ENCODE results near the gene ATP6V0B.

The ATP6V0B gene

DNA sequence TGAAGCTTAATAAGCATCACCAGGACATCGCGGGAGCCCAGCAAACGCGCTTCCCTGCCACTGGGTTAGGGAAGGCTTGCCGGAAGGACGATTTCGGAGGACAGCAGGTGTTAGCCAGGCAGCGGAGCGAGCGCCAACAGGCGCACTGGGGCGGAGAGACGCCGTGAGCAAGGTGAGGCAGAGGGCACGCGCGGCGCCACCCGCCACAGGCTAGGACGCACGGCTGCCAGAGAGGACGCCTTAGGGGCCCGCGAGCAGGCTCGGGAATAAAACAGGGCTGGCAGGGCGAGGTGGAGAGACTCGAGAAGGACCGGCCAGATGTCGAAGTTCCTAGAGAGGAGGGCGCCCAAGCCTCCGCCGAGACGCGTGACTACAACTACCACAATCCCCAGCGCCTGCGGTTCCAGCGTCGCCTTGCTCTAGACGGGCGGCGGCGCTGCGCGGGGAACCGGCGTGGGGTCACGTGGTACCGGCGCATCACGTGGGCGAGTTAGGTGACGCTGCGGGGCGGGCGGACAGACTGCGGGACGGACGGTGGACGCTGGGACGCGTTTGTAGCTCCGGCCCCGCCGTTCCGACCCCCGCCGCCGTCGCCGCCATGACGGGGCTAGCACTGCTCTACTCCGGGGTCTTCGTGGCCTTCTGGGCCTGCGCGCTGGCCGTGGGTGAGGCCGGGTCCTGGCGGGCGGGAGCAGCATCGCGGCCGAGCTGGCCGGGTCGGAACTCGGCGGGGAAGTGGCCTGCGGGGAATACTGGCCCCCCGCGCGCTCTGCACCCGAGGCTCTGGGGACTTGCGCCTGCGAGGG, at the start of gene ATP6V0B:
ATP6V0B (plus strand) TSS at position 518 of the 806 bp plus-strand sequence; CDS start at position 599, 81 bp downstream.
- FAIRE-seq, result no peak

DNA sequence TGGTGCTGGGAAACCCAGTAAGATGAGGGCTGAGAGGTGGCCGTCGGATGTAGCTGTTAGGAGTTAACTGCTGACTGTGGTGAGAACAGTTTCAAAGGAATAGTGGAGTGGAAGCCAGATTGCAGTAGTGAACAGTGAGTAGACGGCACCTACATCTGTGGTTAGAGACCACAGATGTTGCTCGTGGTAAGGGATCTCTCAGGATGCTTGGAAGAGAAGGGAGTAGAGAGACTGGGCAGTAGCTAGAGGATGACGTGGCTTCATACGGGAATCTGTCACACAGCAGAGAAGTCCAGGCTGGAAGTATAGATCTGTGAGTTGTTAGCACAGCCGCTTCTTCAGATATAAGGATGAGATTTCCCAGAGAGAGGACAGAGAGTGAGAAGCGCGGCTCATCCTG, 48.9 kb upstream of the ATP6V0B start:
- no peak for FAIRE-seq

DNA sequence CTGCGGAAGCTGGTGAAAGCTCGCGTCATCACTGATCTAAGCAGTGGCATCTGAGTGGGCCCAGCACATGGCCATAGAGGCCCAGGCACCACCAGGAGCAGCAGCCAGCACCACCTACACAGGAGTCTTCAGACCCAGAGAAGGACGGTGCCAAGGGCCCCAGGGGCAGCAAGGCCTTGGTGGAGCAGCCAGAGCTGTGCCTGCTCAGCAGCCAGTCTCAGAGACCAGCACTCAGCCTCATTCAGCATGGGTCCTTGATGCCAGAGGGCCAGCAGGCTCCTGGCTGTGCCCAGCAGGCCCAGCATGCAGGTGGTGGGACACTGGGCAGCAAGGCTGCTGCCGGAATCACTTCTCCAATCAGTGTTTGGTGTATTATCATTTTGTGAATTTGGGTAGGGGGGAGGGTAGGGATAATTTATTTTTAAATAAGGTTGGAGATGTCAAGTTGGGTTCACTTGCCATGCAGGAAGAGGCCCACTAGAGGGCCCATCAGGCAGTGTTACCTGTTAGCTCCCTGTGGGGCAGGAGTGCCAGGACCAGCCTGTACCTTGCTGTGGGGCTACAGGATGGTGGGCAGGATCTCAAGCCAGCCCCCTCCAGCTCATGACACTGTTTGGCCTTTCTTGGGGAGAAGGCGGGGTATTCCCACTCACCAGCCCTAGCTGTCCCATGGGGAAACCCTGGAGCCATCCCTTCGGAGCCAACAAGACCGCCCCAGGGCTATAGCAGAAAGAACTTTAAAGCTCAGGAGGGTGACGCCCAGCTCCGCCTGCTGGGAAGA, 44.4 kb upstream of the ATP6V0B start:
- FAIRE-seq, result no peak

DNA sequence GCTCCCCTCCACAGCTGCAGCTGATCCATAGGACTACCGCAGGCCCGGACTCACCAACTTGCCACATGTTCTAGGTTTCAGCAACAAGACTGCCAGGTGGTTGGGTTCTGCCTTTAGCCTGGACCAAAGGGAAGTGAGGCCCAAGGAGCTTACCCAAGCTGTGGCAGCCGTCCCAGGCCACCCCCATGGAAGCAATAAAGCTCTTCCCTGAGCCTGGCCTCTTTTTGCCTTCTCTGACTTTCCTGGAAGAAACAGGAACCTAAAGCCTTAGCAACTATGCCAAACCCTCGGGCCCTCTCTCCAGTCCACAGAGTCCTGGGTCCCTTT, 43.8 kb upstream of the ATP6V0B start:
- FAIRE-seq, result no peak

DNA sequence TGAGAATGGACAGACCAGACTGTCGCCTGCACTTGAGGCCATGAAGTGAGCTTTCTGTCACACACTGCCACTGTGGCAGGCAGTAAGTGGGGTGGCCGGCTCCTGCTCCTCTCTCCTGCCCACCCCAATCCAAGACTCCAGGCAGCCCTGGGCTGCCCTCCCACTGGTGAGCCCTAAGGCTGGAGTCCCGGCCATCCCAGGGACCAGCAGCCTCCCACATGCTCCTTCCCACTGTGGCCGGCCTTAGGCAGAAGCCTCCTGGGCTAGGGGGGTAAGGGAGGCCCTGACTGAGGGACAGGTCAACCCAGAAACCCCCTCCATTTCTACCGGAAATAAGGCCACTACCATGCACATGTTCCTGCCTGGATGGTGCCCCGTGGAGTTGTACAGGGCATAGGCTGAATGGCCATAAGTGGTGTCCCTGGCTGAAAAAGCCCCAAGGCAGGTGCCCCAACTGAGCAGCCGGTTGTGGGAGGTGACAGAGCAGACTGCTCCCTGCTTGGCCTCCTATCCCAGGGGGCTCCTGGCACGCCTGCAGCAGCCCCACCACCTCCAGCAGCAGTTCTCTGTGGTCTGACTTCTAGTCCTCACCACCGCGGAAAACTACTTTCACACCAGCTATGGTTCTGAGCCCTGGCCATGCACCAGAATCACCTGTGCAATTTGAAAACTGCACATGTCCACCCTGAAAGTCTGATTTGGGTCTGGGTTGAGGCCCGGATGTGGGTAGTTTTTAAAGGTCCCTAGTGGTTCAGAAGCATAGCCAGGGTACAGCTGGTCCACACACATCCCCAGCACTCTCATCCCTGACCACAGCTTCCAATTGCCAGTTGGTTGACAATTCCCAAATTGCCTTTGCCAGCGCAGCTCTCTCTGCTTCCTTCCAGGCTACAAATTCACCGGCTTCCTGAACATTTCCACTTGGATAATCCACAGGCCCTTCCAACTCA, 42.8 kb upstream of the ATP6V0B start:
- FAIRE-seq, result no peak

DNA sequence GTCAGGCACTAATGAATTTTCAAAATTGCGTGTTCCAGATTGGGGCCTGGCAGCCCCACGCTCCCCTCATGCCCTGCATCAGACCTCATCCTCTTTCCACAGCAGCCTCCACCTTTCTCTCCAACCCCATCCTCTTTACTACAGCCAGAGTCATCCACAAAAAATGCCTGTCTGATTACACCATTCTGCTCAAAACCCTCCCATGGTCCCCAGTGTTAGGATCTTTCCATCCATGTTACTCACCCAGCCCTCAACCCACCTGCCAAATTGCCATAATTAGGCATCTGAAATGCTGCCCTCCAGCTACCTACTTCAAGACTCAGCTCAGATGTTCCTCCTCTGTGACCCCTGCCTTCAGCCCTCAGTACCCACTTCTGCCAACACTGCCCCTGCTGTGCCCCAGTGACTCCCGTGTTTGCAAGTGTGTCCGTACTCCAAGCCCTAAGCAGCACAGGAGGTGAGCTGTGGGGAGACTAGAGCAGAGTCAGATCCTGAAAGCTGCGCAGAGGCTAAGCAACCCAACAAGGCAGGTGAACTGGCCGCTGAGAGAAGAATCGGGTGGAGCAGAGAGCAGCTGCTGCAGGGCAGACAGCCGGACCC, 41.9 kb upstream of the ATP6V0B start:
- FAIRE-seq, result no peak

DNA sequence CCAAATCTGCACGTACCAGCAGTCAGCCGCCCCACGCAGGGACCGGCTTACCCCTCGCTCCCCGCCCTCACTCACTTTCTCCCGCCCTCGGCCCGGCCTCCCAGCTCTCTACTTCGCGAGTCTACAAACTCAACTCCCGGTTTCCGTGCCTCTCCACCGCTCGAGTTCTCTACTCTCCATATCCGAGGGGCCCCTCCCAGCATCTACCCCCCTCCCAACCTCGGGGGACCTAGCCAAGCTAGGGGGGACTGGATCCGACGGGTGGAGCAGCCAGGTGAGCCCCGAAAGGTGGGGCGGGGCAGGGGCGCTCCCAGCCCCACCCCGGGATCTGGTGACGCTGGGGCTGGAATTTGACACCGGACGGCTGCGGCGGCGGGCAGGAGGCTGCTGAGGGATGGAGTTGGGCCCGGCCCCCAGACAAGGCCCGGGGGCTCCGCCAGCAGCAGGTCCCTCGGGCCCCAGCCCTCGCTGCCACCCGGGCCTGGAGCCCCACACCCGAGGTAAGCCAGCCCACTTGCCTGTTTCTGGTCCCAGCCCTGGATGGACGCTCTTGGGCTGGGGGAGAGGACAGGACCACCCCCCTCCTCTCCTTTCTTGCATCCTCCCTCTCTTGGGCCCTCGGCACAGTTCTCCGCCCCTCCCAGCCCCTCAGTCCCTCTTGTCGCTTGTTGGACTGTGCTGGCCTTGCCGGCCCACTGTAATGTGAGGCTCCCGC, 41.2 kb upstream of the ATP6V0B start, which contains the start of gene ARTN:
ARTN (plus strand) TSS at position 416 of the 715 bp plus-strand sequence. CDS start 1,856 bp downstream, outside the sequence.
- no peak for FAIRE-seq

DNA sequence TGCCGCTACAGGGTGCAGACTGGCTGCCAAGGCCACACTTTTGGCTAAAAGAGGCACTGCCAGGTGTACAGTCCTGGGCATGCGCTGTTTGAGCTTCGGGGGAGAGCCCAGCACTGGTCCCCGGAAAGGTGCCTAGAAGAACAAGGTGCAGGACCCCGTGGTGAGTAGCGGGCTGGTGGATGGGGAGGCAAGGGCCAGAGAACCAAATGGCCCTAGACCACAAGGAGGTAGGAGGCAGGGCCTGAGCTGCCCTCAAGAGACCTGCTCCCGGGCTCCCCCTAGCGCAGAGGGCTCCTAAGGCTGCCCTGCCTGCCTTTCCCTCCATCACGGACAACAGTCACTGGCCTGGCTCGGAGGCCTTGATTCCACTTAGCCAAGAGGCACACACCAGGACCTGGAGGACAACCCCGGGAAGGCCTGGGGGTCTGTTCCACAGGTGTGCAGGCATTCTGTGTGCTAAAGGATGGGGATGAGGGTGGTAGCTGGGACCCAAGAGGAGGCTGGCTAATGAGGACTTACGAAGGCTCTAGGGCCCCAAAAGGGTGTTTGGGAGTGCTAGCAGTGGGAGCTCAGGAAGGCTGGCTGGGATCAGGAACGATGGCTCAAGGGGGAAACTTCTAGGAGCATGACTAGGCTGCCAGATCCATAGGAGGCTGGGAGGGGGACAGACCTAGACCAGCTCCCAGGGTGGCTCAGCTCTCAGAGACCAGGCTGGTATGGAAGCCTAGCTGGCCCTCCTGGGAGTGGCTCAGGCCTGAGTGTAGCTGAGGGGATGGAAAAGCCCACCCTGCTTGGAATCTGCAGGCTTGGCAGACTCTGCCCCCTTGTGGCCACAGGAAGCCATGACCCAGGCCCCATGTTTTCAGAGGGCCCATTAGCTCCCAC, 40.4 kb upstream of the ATP6V0B start:
- no peak for FAIRE-seq

DNA sequence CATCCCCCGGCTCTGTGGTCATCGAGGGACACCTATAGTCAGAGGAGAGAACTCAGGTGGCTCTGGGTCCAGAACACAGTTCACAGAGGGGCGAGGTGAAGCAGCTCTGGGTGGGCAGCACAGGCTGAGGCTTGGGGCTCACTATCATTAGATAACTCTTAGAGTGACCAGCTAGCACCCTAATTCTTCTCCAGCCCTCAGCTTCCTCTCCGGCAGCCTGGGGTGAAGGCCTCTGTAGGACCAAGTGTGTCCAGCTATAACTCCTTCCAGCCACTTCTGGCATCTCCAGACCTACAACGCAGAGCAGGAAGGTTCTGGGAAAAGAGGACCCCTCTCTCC, 39.8 kb upstream of the ATP6V0B start:
- FAIRE-seq, result no peak

DNA sequence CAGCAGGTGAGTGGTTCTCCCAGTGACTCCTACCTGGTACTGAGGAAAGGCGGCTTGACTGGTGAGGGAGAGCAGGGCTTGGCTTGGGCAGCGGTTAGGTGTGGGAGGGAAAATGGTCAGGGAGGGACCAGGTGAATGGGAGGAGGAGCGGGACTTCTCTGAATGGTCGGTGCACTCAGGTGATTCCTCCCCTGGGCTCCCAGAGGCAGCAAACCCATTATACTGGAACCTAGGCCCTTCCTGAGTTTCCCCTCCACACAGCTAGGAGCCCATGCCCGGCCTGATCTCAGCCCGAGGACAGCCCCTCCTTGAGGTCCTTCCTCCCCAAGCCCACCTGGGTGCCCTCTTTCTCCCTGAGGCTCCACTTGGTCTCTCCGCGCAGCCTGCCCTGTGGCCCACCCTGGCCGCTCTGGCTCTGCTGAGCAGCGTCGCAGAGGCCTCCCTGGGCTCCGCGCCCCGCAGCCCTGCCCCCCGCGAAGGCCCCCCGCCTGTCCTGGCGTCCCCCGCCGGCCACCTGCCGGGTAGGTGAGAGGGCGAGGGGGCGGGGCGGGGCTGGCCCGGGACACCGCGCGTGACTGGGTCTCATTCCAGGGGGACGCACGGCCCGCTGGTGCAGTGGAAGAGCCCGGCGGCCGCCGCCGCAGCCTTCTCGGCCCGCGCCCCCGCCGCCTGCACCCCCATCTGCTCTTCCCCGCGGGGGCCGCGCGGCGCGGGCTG, 38.9 kb upstream of the ATP6V0B start:
- FAIRE-seq, result no peak

DNA sequence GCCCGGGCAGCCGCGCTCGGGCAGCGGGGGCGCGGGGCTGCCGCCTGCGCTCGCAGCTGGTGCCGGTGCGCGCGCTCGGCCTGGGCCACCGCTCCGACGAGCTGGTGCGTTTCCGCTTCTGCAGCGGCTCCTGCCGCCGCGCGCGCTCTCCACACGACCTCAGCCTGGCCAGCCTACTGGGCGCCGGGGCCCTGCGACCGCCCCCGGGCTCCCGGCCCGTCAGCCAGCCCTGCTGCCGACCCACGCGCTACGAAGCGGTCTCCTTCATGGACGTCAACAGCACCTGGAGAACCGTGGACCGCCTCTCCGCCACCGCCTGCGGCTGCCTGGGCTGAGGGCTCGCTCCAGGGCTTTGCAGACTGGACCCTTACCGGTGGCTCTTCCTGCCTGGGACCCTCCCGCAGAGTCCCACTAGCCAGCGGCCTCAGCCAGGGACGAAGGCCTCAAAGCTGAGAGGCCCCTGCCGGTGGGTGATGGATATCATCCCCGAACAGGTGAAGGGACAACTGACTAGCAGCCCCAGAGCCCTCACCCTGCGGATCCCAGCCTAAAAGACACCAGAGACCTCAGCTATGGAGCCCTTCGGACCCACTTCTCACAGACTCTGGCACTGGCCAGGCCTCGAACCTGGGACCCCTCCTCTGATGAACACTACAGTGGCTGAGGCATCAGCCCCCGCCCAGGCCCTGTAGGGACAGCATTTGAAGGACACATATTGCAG, 38.2 kb upstream of the ATP6V0B start:
- no peak for FAIRE-seq

DNA sequence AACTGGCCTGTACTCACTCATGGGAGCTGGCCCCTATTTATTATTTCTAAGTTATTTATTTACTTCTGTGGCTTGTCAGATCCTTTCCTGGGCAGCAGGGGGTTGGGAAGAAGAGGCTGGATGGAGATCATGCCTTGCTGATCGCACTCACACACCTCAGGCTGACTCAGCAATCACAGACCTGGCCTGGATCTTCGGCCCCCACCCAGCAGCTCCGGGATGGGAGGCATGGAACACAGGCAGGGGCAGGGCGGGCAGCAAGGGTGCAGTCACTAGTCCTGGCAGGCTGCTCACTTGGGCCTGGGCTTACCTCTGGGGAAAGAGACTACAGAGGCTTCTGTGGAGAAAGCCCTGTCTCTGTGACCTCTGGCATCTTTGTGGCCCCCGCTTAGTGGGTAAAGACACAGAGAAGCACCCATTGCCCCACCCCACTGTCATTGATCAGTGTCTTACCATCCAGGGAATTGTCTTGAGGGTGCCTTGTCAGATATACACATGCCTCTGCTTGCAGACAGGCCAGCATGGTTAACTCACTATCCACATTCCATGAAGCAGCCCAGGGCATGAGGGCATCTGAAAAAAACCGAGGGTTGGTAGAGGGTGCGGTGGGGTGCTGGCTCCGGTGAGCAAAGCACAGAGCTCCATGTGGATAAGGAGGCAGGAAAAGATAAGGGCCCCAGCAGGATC, 37.4 kb upstream of the ATP6V0B start:
- no peak for FAIRE-seq

DNA sequence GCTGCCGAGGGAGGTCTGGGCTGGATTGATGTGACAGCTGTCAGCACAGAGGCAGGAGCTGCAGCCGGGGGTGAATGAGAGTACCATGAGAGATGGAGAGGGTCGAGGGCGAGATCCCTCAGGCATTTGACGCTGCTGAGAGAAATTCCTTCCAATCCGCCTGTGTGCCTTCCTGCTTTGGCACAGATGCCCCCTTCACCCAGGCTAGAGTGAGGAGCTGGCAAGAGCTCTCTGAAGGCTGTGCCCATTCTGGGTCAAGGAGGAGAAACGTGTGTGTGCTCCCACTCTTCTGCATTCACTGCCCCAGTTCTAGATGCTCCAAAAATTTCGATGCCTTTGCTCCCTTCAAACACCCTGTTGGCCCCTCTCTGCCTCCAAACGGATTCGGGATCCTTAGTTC, 36.4 kb upstream of the ATP6V0B start:
- no peak for FAIRE-seq

DNA sequence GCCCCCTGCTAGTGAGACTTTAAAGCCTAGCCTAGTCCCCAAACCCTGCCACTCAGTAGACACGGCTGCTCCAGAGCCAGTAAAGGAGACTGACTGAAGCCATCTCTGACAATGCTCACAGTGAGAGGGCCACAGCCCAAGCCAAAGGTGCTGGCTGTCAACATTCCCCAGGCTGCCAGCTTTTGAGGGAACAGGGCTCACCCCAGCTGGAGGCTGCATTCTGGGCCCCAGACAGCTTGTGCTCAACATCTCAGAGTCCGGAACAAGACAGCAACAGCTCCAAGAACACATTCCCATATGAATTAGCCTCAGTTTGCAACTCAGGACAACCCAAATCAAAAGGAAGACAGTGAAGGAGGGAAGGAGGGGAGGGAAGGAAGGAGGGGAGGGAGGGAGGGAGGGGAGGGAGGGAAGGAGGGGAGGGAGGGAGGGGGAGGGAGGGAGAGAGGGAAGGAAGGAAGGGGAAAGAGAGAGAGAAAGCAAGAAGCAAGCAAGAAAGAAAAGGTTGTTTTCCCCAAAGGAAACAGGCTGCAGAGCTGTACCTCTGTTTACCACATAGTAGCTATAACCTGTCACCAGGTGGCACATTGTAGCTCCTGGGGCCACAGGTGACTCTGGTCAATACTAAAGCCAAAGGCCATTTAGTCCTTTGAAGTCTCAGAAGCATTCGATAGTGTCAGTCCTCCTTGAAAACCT, 35.7 kb upstream of the ATP6V0B start:
- FAIRE-seq, result no peak

DNA sequence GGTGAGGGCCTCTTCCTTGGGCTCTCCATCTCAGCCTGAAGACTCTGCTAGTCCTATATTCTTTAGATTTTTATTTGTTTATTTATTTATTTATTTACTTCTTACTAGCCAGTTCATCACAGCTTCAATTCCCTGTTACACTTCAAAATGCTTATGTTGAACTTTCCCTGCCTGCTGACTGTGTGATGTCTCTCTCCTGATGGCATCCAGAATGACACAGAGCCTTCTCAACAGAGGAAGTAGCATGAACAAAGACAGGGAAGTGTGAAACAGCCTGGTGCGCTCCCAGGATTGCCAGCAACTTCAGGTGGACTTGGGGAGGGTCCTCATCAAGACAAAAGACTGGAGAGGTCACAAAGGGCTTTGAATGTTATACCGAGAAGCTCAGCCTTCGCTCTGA, 32.3 kb upstream of the ATP6V0B start:
- FAIRE-seq, result no peak

DNA sequence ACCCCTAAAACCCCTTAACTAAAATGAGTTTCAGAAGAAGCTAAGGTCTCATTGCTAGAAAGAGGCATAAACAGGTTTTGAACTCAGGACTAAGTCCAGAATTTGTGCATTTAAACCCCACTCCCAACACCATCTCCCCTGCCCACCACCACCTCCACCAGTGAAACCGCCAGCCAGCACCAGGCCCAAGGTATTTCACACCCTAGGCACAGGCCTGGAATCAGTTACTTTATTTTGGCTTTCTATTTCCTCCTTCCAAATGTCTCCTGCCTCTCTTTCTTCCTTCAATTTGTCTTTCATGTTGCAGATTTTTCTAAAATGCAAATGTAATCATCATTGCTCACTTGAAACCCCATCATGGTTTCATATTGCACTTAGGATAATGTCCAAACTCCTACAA, 29.9 kb upstream of the ATP6V0B start:
- FAIRE-seq, result no peak

DNA sequence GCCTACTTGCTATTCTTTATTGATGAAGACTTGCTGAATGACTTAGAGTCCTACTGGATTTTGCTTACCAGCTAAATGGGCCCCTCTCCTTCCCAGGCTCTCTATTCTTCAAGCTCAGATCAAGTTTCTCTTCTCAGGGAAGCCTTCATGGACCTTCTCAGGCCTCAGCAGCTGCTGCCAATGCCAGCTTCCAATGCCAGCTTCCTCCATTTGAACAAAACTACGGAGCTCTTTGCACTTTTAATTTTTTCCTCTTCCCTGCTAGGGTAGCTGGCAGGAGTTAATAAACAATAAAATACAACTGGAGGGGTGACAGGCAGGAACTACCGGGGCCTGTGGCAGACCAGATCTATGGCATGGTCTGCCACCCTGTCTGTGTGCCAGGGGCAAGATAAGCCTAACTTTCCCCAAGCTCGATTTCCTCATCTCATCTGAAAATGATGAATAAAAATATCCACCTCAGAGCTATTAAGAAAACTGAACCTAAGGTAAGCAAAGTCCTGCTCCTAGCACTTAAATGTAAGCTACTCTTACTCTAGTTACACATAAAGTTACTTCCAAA, 29.0 kb upstream of the ATP6V0B start:
- FAIRE-seq, result no peak
